K562 (cell line): ENCODE results near the gene USB1. TPM values are rescaled to one million over a fixed set of nuclear protein-coding genes. Genes with fewer than 3 reads are reported as not detected.

Experiments
- ARHGAP35 ChIP-seq: fragments of 450-650 bp; IDR thresholded peaks from 2 replicates; pipeline ENCODE4 v1.6.1; 2018; ENCODE audit not compliant: partially characterized antibody
- ARID1B ChIP-seq: fragments of 450-650 bp; IDR thresholded peaks from 2 replicates; pipeline ENCODE4 v1.6.1; 2016; ENCODE audit warnings: antibody characterized with exemption, mild to moderate bottlenecking, inconsistent platforms
- BACH1 ChIP-seq: fragments of 200-800 bp; sonication (Bioruptor generic); IDR thresholded peaks from 2 replicates; pipeline ENCODE4 v1.6.1; 2016; ENCODE audit warnings: missing genetic modification characterization, missing compliant biosample characterization
- GATAD2A ChIP-seq: fragments of 450-650 bp; IDR thresholded peaks from 2 replicates; pipeline ENCODE4 v1.6.1; 2017
- HDGF ChIP-seq: fragments of 450-650 bp; IDR thresholded peaks from 2 replicates; pipeline ENCODE4 v1.6.1; 2016
- MAFF ChIP-seq: IDR thresholded peaks from 2 replicates; pipeline ENCODE4 v1.6.1; 2012; ENCODE audit warnings: low read length, improper control_type of control experiment
- MXI1 ChIP-seq: IDR thresholded peaks from 2 replicates; pipeline ENCODE4 v1.6.1; 2011; ENCODE audit warnings: low read depth, mild to moderate bottlenecking, improper control_type of control experiment, low read length
- NR1H2 ChIP-seq: sonication (generic); formaldehyde crosslinking; IDR thresholded peaks from 2 replicates; pipeline ENCODE4 v1.4.0; 2020; ENCODE audit warnings: mild to moderate bottlenecking, missing genetic modification reagents
- POLR2A ChIP-seq: fragments of 450-650 bp; conservative IDR thresholded peaks from 2 replicates; pipeline ENCODE4 v1.6.1; 2016
- POLR2H ChIP-seq: IDR thresholded peaks from 2 replicates; pipeline ENCODE4 v1.6.1; 2016; ENCODE audit warnings: missing genetic modification characterization, low read depth, mild to moderate bottlenecking, control low read depth, missing compliant biosample characterization, moderate library complexity
- POLR3G ChIP-seq: IDR thresholded peaks from 2 replicates; pipeline ENCODE4 v1.6.1; 2011; ENCODE audit not compliant: insufficient read length, insufficient replicate concordance; ENCODE audit errors: extremely low read depth
- PURB ChIP-seq: sonication (generic); formaldehyde crosslinking; IDR thresholded peaks from 2 replicates; pipeline ENCODE4 v1.9.0; 2021; ENCODE audit warnings: low read depth, mild to moderate bottlenecking, missing genetic modification reagents
- RAD51 ChIP-seq: fragments of 450-650 bp; IDR thresholded peaks from 2 replicates; pipeline ENCODE4 v1.7.1; 2016; ENCODE audit warnings: low read depth, mild to moderate bottlenecking, borderline replicate concordance
- RBM14 ChIP-seq: fragments of 200-400 bp; formaldehyde crosslinking; IDR thresholded peaks from 2 replicates; pipeline ENCODE4 v1.6.1; 2018; ENCODE audit warnings: low read depth, mild to moderate bottlenecking, low read length, moderate library complexity, borderline replicate concordance; ENCODE audit not compliant: insufficient read depth
- SMAD2 ChIP-seq: fragments of 150-350 bp; IDR thresholded peaks from 2 replicates; pipeline ENCODE4 v1.6.1; 2014; ENCODE audit warnings: low read depth, mild to moderate bottlenecking, low read length
- TBP ChIP-seq: optimal IDR thresholded peaks from 2 replicates; pipeline ENCODE3; 2011; ENCODE audit warnings: low read depth, low read length, improper control_type of control experiment
- ZBED1 ChIP-seq: IDR thresholded peaks from 2 replicates; pipeline ENCODE4 v1.6.1; 2014
- ZNF12 ChIP-seq: sonication (generic); formaldehyde crosslinking; IDR thresholded peaks from 2 replicates; pipeline ENCODE4 v1.4.0; 2020; ENCODE audit warnings: mild to moderate bottlenecking, missing genetic modification reagents
- ZNF121 ChIP-seq: sonication (generic); formaldehyde crosslinking; conservative IDR thresholded peaks from 2 replicates; pipeline ENCODE4 v1.8.0; 2022; ENCODE audit warnings: missing genetic modification reagents
- ZNF717 ChIP-seq: fragments of 250-450 bp; sonication (Bioruptor Pico); IDR thresholded peaks from 2 replicates; pipeline ENCODE4 v1.5.0; 2021
- polyA plus RNA-seq, 8 experiments: library from polyadenylated mRNA; depleted of rRNA in 4 of 8; stranded (reverse) in 5 of 8; unstranded in 3 of 8; fragments of >200 nt; fragmentation: Nextera tagmentation in 2 of 8; fragmentation: Illumina TruSeq in 1 of 8; extraction: Ambion mirVana in 2 of 8; extraction: Trizol in 1 of 8; gene quantifications; 2 replicates each; pipeline versions ENCODE4 v1.2.1 to v1.2.3, GENCODE V29; 2011 to 2014; ENCODE audit warnings: inconsistent platforms in 1 of 8, missing spikeins in 1 of 8
- total RNA-seq, 7 experiments: library from RNA; depleted of rRNA in 6 of 7; stranded (reverse); fragments of >200 nt in 6 of 7; fragmentation: Illumina TruSeq in 2 of 7; extraction: Trizol in 2 of 7; gene quantifications; 2 replicates each; pipeline versions ENCODE4 v1.2.1 to v1.2.3, GENCODE V29; 2011 to 2021; ENCODE audit warnings: low replicate concordance in 1 of 7
- TF ChIP-seq, protein P1 (sequence below): fragments of 450-650 bp; IDR thresholded peaks from 2 replicates; pipeline ENCODE4 v1.7.1; 2018; ENCODE audit warnings: mild to moderate bottlenecking, low read depth; ENCODE audit not compliant: partially characterized antibody
- TF ChIP-seq, protein P2 (sequence below), 3 experiments: fragments of 200-800 bp in 1 of 3; sonication (Bioruptor generic) in 1 of 3; sonication (generic) in 1 of 3; formaldehyde crosslinking in 1 of 3; IDR thresholded peaks; 2 replicates each; pipeline versions ENCODE4 v1.6.1 to v1.8.0; 2016 to 2022; ENCODE audit warnings: mild to moderate bottlenecking in 2 of 3, missing compliant biosample characterization in 2 of 3, missing genetic modification characterization in 2 of 3, missing genetic modification reagents in 1 of 3
- TF ChIP-seq, protein P3 (sequence below): fragments of 450-650 bp; formaldehyde crosslinking; IDR thresholded peaks from 2 replicates; pipeline ENCODE4 v1.4.0; 2020; ENCODE audit warnings: mild to moderate bottlenecking, moderate library complexity
- TF ChIP-seq, protein P4 (sequence below): fragments of 450-650 bp; formaldehyde crosslinking; IDR thresholded peaks from 2 replicates; pipeline ENCODE4 v1.4.0; 2020; ENCODE audit warnings: mild to moderate bottlenecking, moderate library complexity

The USB1 gene
- total and polyA plus RNA-seq, 9 of the 15 experiments (the other 6 are each of a cell fraction or from before 2014, with no cell fraction given) = 11.6 to 73.6 (median 19.4) TPM

DNA sequence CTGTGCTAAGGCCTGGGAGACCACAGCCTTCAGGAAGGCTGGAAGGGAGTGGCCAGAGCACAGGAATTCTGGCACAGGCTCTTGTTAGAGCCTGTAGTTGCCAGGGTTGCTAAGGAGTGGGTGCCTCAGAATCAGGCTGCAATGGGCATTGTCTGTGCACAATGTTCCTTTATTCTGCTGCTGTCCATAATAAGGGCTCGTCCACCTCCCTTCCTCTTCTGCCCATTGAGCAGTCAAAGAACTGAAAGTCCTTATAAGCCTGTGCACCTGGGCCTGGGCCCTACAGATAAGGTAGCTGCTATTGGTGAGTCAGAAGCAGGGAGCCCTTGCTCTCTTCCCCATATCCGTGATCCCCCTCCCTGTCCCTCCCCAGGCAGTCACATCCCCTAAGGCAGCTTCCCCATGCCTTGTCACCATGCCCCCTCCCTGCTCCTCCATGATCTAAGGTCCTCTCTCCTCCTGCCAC, 24.8 kb upstream of the USB1 start (continued):
- TF ChIP-seq NR1H2 (CRISPR knock-in tag) (no peak), ARHGAP35 (no peak), RAD51 (no peak), ZNF717 (CRISPR knock-in tag) (no peak), ZBED1 (peak; percentile 73; the same call in 1 of the 2 replicates), MAFF (no peak), RBM14 (no peak), ZNF121 (CRISPR knock-in tag) (no peak), POLR3G (no peak), POLR2A (peak; percentile 61), POLR2H (tag) (no peak), HDGF (no peak), MXI1 (no peak), SMAD2 (no peak), ZNF12 (no peak), PURB (CRISPR knock-in tag) (no peak), BACH1 (tag) (no peak), GATAD2A (peak; percentile 89; the same call in 1 of the 2 replicates), TBP (peak; percentile 71), ARID1B (peak; percentile 99)
- TF ChIP-seq, protein P1, sequence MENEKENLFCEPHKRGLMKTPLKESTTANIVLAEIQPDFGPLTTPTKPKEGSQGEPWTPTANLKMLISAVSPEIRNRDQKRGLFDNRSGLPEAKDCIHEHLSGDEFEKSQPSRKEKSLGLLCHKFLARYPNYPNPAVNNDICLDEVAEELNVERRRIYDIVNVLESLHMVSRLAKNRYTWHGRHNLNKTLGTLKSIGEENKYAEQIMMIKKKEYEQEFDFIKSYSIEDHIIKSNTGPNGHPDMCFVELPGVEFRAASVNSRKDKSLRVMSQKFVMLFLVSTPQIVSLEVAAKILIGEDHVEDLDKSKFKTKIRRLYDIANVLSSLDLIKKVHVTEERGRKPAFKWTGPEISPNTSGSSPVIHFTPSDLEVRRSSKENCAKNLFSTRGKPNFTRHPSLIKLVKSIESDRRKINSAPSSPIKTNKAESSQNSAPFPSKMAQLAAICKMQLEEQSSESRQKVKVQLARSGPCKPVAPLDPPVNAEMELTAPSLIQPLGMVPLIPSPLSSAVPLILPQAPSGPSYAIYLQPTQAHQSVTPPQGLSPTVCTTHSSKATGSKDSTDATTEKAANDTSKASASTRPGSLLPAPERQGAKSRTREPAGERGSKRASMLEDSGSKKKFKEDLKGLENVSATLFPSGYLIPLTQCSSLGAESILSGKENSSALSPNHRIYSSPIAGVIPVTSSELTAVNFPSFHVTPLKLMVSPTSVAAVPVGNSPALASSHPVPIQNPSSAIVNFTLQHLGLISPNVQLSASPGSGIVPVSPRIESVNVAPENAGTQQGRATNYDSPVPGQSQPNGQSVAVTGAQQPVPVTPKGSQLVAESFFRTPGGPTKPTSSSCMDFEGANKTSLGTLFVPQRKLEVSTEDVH = no peak
- TF ChIP-seq, protein P2, sequence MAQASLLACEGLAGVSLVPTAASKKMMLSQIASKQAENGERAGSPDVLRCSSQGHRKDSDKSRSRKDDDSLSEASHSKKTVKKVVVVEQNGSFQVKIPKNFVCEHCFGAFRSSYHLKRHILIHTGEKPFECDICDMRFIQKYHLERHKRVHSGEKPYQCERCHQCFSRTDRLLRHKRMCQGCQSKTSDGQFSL (CRISPR knock-in tag; IDR thresholded peaks at IDR 0.05) = no peak; the same call in 1 of the 2 replicates
- TF ChIP-seq, protein P2 (tag; IDR thresholded peaks at IDR 0.05) = no peak
- TF ChIP-seq, protein P3, sequence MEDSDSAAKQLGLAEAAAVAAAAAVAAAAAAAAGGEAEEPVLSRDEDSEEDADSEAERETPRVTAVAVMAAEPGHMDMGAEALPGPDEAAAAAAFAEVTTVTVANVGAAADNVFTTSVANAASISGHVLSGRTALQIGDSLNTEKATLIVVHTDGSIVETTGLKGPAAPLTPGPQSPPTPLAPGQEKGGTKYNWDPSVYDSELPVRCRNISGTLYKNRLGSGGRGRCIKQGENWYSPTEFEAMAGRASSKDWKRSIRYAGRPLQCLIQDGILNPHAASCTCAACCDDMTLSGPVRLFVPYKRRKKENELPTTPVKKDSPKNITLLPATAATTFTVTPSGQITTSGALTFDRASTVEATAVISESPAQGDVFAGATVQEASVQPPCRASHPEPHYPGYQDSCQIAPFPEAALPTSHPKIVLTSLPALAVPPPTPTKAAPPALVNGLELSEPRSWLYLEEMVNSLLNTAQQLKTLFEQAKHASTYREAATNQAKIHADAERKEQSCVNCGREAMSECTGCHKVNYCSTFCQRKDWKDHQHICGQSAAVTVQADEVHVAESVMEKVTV = no peak
- TF ChIP-seq, protein P4, sequence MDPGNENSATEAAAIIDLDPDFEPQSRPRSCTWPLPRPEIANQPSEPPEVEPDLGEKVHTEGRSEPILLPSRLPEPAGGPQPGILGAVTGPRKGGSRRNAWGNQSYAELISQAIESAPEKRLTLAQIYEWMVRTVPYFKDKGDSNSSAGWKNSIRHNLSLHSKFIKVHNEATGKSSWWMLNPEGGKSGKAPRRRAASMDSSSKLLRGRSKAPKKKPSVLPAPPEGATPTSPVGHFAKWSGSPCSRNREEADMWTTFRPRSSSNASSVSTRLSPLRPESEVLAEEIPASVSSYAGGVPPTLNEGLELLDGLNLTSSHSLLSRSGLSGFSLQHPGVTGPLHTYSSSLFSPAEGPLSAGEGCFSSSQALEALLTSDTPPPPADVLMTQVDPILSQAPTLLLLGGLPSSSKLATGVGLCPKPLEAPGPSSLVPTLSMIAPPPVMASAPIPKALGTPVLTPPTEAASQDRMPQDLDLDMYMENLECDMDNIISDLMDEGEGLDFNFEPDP (CRISPR knock-in tag) = no peak
